GM21723 (cell line): ENCODE measurements around the gene PDGFD.

Experiments
- ATAC-seq: cut with Tn5 transposase; IDR thresholded peaks from one replicate; pipeline ENCODE4 v1.9.1; 2021; ENCODE audit warnings: mild to moderate bottlenecking, moderate library complexity; ENCODE audit not compliant: unreplicated experiment

PDGFD gene

DNA sequence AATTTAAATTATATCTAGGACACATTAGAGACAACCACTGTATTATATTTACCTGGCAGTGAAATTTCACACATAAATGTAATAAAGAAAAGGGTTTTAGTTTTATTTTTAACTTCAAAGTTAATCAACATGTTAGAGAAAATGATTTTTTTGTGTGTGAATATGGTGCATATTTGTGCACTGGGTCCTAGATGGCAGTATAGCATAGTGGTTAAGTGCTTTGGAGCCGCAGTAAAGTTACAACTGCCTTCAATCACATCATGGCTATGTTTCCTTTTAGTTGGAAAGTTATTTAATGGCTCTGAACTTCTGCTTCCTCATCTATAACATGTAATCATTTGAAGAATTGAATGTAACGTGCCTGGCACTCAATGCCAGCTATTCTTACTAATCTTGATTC is 236.4 kb downstream of the PDGFD start:
- ATAC-seq: no peak

DNA sequence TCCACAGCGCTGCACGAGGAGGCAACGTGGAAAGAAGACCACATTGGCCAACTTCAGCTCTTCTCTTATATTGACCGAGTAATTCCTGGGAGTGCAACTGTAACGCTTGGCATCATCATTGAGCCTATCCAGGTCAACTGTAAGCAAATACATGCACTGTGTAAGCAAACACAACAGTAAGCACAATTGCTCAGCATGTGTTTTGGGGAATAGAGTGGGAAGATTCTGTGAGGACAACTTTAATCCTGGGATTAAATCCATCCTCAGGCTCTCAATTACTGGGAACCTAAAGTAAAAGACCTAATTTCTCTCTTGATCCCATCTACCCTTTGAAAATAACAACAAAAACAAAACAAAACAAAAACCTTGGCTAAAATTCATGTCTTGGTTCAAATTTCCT is 237.0 kb downstream of the PDGFD start:
- ATAC-seq: no peak

DNA sequence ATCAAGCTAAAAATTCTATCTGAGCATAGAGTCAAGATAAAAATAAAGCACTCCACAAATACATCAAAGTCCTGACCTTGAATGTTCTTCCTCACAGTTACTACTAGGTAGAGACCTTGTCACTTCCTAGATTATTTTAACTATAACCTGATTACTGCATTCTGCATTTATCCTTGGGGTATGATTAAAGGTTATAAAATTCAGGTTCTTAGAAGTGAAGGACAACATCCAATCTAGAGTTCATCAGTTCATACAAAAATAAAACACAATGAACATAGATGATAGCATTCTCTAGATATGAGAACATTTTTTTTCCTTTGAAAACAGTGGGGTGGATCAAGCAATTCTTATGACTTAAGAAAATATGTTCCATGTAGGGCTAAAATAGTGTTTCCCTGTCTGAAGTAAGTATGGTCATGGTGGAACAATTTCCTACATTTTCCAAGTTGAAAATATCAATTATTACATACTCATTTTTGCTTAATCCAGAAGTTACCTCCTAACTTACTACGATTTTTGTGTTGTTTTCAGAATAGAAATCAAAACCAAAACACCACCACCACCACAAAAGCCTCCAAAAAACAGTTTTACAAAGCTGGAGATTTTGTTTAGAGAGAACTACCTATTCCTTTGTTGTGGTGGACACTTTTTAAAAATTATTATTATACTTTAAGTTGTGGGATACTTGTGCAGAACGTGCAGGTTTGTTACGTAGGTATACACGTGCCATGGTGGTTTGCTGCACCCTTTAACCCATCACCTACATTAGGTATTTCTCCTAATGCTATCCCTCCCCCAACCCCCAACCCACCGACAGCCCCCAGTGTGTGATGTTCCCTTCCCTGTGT is 239.6 kb downstream of the PDGFD start:
- no peak for ATAC-seq

DNA sequence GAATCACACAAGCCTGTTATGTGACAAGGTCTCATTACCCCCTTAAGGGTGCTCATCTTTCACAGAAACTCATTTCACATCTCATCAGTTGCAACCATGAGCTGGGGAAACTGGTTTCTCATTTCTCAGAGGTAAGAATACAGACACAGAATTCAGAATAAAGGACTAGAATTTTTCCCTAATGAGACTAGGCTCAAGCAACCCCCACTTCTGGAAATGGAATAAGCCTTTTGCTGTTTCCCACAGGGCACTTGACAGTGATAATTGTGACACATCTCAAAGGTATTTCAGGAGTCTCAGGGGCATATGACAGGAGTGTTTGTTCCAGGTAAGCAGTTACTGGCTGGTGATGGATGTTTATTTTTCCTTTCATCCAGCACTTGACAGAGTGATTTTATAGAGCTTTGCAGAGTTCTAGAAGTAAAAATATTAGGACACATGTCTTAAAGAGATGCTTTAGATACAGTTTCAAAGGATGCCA is 240.5 kb downstream of the PDGFD start:
- ATAC-seq: no peak

- no peak for ATAC-seq
Measured at GRCh38 chr11:103920933-103921332, 243.0 kb downstream of the PDGFD start.

DNA sequence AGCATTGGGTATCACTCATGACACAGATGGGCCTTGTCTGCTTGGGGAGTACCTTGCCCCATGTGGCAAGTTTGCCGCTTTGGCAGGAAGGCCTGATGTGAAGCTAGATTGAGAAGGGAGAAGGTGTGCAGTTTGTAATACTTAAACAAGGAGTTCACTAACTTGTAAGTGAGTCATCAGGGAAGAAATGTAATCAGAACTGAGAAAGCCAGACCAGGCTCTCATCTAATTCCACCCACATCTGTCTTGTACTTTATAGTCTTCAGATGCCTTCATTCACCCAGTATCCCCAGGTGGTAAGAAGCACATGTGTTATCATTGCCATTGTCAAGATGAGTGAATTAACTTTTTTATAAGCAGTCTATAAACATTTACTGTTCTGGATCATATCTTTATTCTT is 243.5 kb downstream of the PDGFD start:
- peak; percentile 59 for ATAC-seq

DNA sequence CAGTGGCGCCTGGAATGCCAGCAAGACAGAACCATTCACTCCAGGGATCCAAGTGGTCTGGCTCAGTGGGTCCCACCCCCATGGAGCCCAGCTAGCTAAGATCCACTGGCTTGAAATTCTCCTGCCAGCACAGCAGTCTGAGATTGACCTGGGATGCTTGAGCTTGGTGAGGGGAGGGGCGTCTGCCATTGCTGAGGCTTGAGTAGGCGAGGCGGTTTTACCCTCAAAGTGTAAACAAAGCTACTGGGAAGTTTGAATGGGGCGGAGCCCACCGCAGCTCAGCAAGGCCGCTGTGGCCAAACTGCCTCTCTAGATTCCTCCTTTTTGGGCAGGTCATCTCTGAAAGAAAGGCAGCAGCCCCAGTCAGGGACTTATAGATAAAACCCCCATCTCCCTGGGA is 253.2 kb downstream of the PDGFD start:
- no peak for ATAC-seq

GRCh38 chr11:103907548-103908455 is 256.1 kb downstream of the PDGFD start:
- no peak for ATAC-seq

GRCh38 chr11:103907136-103907535 is 256.8 kb downstream of the PDGFD start:
- ATAC-seq: no peak

DNA sequence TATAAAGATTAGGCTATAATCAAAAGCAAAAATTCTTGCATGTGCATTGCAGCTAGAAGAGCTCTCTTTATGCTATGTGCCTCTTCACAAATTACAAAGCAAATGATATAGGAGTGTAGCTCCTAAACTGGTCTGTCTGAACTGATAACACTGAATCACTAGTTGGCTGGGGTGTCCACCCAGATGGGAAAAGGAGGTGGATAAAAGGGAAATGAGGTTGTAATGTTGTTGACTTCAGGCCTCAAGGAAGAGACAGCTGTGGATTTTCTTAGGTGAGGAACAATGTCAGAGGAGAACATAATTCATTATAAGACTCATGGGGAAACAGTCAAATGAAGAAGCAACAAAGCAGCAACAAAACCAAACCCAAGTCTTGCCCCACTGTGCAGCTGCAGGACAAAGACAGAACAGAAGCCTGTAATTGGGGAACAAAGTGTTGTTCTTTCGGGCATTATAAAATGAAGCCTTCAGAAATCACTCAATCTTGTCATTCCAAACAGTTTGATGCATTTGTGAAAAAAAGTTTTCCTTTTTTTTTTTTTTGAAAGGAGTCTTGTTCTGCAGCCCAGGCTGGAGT is 257.6 kb downstream of the PDGFD start:
- no peak for ATAC-seq

- peak; percentile 85 for ATAC-seq
Measured at GRCh38 chr11:103904324-103904667, 259.7 kb downstream of the PDGFD start.

DNA sequence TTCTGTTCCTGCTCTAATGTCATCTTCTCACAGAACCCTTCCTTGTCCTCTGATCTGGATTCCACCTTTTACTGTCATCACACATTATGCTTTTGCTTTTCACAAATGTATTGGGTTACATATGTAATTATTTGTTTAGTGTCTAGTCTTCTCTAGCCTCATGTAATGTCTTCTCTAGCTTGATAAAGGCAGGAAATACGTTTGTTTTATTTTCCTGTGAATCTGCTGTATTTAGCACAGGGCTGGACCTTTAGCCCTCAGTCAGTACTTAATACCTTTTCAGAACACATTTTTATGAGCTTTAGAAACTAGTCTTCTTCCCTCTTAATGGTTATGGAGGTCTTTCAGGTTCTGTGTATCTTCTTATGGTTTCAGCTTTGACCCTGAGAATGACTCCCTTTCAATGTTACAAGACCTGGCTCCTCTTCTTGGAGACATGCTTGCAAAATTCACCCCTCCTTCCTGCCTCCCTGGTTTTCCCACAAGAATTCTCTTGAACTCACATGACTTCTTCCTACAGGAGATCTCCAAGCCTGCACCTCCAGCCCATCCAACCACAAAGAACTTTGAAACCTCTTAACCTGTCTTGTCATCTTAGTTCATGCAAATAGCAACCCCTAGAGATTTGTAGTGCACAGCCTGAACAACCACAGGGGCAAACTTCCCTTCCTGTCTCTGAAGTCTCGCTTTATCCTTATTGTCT is 260.2 kb downstream of the PDGFD start:
- peak; percentile 84 for ATAC-seq

DNA sequence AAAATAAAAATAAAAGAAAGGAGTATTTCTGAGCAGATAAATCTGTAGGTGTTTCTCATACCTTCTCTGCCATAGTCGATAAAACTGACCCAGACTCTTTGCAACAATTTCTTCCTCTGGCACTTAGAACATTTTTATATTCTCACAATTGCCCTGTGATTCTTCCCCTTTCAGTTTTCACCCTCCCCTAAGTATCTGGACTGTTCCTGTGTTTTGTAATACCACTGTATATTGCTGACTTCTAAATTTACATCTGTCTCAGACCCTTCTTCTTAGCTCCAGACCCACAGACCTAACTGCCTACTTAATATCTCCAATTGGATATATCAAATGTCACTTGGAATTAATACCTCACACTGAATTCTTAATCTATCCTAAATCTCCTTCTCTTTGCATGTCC is 261.0 kb downstream of the PDGFD start:
- no peak for ATAC-seq

- ATAC-seq: no peak
Measured at GRCh38 chr11:103901656-103902055, 262.3 kb downstream of the PDGFD start.

- ATAC-seq: peak; percentile 68
Measured at GRCh38 chr11:103898577-103899336, 265.2 kb downstream of the PDGFD start.

GRCh38 chr11:103898065-103898464 is 265.9 kb downstream of the PDGFD start:
- ATAC-seq: peak; percentile 71

- ATAC-seq: peak; percentile 31
Measured at GRCh38 chr11:103897160-103897936, 266.6 kb downstream of the PDGFD start.

- no peak for ATAC-seq
Measured at GRCh38 chr11:103895106-103895505, 268.8 kb downstream of the PDGFD start.

DNA sequence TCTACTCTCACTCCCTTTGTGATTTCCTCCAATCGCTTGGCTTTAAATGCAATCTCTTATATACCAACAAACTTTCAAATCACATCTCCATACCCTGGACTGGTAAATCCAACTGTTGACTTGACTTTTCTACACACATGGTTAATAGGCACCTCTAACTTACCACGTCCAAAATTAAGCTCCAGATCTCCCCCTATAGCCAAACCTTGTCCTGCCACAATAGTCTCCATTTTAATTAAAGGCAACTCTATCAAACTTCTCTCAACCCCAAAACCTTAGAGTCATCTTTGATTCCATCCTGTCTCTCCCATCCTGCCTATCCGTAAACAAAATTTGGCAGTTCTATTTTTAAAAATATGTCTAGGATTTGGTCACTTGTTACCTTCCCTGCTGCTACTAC is 269.3 kb downstream of the PDGFD start:
- no peak for ATAC-seq
